Astrocyte of the cerebellum (primary cell): ENCODE results near the gene ZDHHC21.

ENCODE experiments used
- DNase-seq: peaks from one replicate; pipeline ENCODE4 v3.0.0-alpha.2; 2011; ENCODE audit warnings: low read depth
- H3K4me3 ChIP-seq: 2 replicates; pipeline ENCODE4 v1.5.1; 2011; ENCODE audit warnings: mild to moderate bottlenecking, low read depth, low read length, moderate library complexity
- CTCF ChIP-seq: IDR thresholded peaks from 2 replicates; pipeline ENCODE4 v1.5.1; 2012; ENCODE audit warnings: low read length, low read depth, moderate library complexity, mild to moderate bottlenecking; ENCODE audit errors: missing control alignments
- in situ Hi-C: cut with HindIII; loops from 2 replicates; pipeline ENCODE4 v1.10.0; 2017; ENCODE audit warnings: low sequenced_read_pairs

The ZDHHC21 gene

GRCh38 chr9:14722391-14723035 lies 29.3 kb upstream of the ZDHHC21 start, which contains the start of gene CER1:
Gene CER1, minus strand, starts transcription at chr9:14722733. Its CDS starts 61 bp downstream, at chr9:14722672.
- in situ Hi-C loops: no loop called here
- no peak for TF ChIP-seq CTCF
- no peak for DNase-seq
- H3K4me3 ChIP-seq: no peak within 1 kb of the TSS

DNA sequence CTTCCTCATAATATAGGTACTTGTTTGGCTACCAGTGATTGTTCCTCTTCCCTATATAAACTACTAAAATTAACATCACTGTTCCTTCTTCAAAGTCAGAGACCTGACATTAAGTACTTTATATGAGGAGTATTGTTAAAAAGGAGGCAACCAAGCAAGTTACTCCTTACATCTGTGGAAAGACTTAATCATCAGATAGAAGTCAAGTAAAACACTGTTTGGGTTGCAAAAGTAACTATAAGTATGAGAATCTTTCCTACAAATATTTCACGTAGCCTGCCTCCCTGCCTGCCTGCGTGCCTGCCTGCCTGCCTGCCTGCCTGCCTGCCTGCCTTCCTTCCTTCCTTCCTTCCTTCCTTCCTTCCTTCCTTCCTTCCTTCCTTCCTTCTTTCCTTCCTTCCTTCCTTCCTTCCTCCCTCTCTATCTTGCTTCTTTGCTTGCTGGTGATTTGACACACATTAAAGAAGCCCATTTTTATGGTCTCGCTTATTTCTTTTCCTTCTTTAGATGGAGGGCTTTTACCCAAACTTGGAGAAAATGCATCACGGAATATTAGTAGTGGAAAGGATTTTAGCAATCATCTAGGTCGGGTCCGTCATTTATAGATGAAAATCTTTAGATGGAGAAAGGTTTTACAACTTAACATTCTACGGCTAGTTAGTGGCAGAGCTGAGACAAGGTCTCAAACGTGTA lies 26.1 kb upstream of the ZDHHC21 start:
- TF ChIP-seq CTCF: no peak
- in situ Hi-C loops: no loop called here
- DNase-seq: no peak
- H3K4me3 ChIP-seq: no peak overlapping the region

DNA sequence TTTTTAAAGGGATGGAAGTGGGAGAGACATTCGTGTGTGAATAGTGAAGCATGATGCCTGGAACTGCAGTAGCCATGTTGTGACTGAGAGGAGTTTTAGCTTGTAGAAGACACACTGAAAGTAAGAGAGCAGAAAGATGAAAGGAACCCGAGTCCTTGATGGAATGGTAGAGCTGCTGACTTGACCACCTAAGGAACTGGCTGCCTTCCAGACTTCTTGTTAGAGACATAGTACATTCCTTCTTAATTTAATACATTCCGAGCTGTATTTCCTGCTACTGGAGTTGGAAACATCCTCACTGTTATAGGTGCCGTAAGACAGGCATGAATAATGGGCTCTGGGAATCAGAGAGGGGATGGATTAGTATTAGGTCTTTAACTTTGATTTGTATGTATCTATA lies 21.9 kb upstream of the ZDHHC21 start:
- TF ChIP-seq CTCF: no peak
- in situ Hi-C loops: no loop called here
- H3K4me3 ChIP-seq: no peak overlapping the region
- peak; percentile 53 for DNase-seq

GRCh38 chr9:14713187-14713767 lies 20.0 kb upstream of the ZDHHC21 start:
- in situ Hi-C loops: no loop called here
- no peak for DNase-seq
- H3K4me3 ChIP-seq: no peak overlapping the region
- no peak for TF ChIP-seq CTCF

DNA sequence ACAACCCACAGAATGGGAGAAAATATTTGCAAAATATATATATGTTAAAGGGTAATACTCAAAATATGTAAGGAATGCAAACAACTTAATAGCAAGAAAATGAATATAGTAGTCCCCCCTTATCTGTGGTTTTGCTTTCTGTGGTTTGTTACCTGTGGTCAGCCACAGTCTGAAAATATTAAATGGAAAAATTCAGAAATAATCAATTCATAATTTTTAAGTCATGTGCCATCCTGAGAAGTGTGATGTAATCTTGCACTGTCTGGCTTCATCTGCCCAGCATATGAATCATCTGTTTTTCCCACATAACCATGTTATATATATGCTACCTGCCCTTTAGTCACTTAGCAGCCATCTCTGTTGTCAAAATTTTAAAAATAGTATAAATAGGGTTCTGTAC lies 17.6 kb upstream of the ZDHHC21 start:
- H3K4me3 ChIP-seq: no peak overlapping the region
- TF ChIP-seq CTCF: no peak
- peak; percentile 53 for DNase-seq
- in situ Hi-C loops: no loop called here

GRCh38 chr9:14706530-14707140 lies 13.4 kb upstream of the ZDHHC21 start:
- in situ Hi-C loops: no loop called here
- H3K4me3 ChIP-seq: no peak overlapping the region
- no peak for DNase-seq
- TF ChIP-seq CTCF: no peak
